ENCODE results near the gene C1orf159.
"Not testable (repeated sequence)": the region's sequence is repeated elsewhere in the genome, so short reads cannot be mapped to it uniquely, and the experiment has no call there.

The C1orf159 gene

GRCh38 chr1:1157426-1157913 lies 41.6 kb upstream of the C1orf159 start:
- Histone ChIP-seq H3K4me3 (ENCODE audit: low read length) (peak overlapping the region; percentile 46), H3K36me3 (ENCODE audit: control insufficient read depth, insufficient read depth, low read length) (no peaks in the 10 kb centered on the region), H3K9ac (ENCODE audit: low read length) (peak overlapping the region; percentile 98), H3K4me1 (ENCODE audit: control insufficient read depth, insufficient read depth, low read length) (peaks cover 54% of the 10 kb centered on the region), H3K9me3 (ENCODE audit: control insufficient read depth, low read length) (no peaks in the 10 kb centered on the region), H3K27me3 (ENCODE audit: control insufficient read depth, insufficient read depth, low read length) (no peaks in the 10 kb centered on the region)

GRCh38 chr1:1157033-1157365 lies 41.1 kb upstream of the C1orf159 start:
- Histone ChIP-seq H3K4me1 (ENCODE audit: control insufficient read depth, insufficient read depth, low read length) (peaks cover 50% of the 10 kb centered on the region), H3K36me3 (ENCODE audit: control insufficient read depth, insufficient read depth, low read length) (no peaks in the 10 kb centered on the region), H3K9ac (ENCODE audit: low read length) (no peak overlapping the region), H3K27me3 (ENCODE audit: control insufficient read depth, insufficient read depth, low read length) (no peaks in the 10 kb centered on the region), H3K9me3 (ENCODE audit: control insufficient read depth, low read length) (no peaks in the 10 kb centered on the region), H3K4me3 (ENCODE audit: low read length) (no peak overlapping the region)

- H3K36me3 ChIP-seq (ENCODE audit: control insufficient read depth, insufficient read depth, low read length) = no peaks in the 10 kb centered on the region
- no peak overlapping the region for H3K9ac ChIP-seq (ENCODE audit: low read length)
- no peaks in the 10 kb centered on the region for H3K27me3 ChIP-seq (ENCODE audit: control insufficient read depth, insufficient read depth, low read length)
- H3K4me3 ChIP-seq (ENCODE audit: low read length) = no peak overlapping the region
- peaks cover 46% of the 10 kb centered on the region for H3K4me1 ChIP-seq (ENCODE audit: control insufficient read depth, insufficient read depth, low read length)
- H3K9me3 ChIP-seq (ENCODE audit: control insufficient read depth, low read length) = no peaks in the 10 kb centered on the region
Measured at GRCh38 chr1:1156140-1157032, 40.5 kb upstream of the C1orf159 start.

GRCh38 chr1:1155258-1155657 lies 39.4 kb upstream of the C1orf159 start:
- H3K9ac ChIP-seq (ENCODE audit: low read length) = no peak overlapping the region
- no peak overlapping the region for H3K4me3 ChIP-seq (ENCODE audit: low read length)
- H3K27me3 ChIP-seq (ENCODE audit: control insufficient read depth, insufficient read depth, low read length) = no peaks in the 10 kb centered on the region
- H3K36me3 ChIP-seq (ENCODE audit: control insufficient read depth, insufficient read depth, low read length) = no peaks in the 10 kb centered on the region
- H3K9me3 ChIP-seq (ENCODE audit: control insufficient read depth, low read length) = no peaks in the 10 kb centered on the region
- peaks cover 46% of the 10 kb centered on the region for H3K4me1 ChIP-seq (ENCODE audit: control insufficient read depth, insufficient read depth, low read length)

- no peaks in the 10 kb centered on the region for H3K36me3 ChIP-seq (ENCODE audit: control insufficient read depth, insufficient read depth, low read length)
- H3K27me3 ChIP-seq (ENCODE audit: control insufficient read depth, insufficient read depth, low read length) = no peaks in the 10 kb centered on the region
- H3K4me1 ChIP-seq (ENCODE audit: control insufficient read depth, insufficient read depth, low read length) = peaks cover 46% of the 10 kb centered on the region
- no peak overlapping the region for H3K4me3 ChIP-seq (ENCODE audit: low read length)
- no peak overlapping the region for H3K9ac ChIP-seq (ENCODE audit: low read length)
- H3K9me3 ChIP-seq (ENCODE audit: control insufficient read depth, low read length) = no peaks in the 10 kb centered on the region
Measured at GRCh38 chr1:1153874-1154273, 38.0 kb upstream of the C1orf159 start.

- H3K9me3 ChIP-seq (ENCODE audit: control insufficient read depth, low read length); H3K9ac ChIP-seq (ENCODE audit: low read length); H3K36me3 ChIP-seq (ENCODE audit: control insufficient read depth, insufficient read depth, low read length); H3K4me3 ChIP-seq (ENCODE audit: low read length); H3K27me3 ChIP-seq (ENCODE audit: control insufficient read depth, insufficient read depth, low read length): not testable (repeated sequence)
- H3K4me1 ChIP-seq (ENCODE audit: control insufficient read depth, insufficient read depth, low read length) = peaks cover 46% of the 10 kb centered on the region
Measured at GRCh38 chr1:1153215-1153614, 37.3 kb upstream of the C1orf159 start.

- not testable (repeated sequence) for H3K9me3 ChIP-seq (ENCODE audit: control insufficient read depth, low read length); H3K36me3 ChIP-seq (ENCODE audit: control insufficient read depth, insufficient read depth, low read length); H3K9ac ChIP-seq (ENCODE audit: low read length); H3K27me3 ChIP-seq (ENCODE audit: control insufficient read depth, insufficient read depth, low read length); H3K4me3 ChIP-seq (ENCODE audit: low read length)
- H3K4me1 ChIP-seq (ENCODE audit: control insufficient read depth, insufficient read depth, low read length) = peaks cover 39% of the 10 kb centered on the region
Measured at GRCh38 chr1:1152431-1152830, 36.5 kb upstream of the C1orf159 start.

GRCh38 chr1:1151306-1151705 lies 35.4 kb upstream of the C1orf159 start:
- Histone ChIP-seq H3K9me3 (ENCODE audit: control insufficient read depth, low read length) (no peaks in the 10 kb centered on the region), H3K4me3 (ENCODE audit: low read length) (no peak overlapping the region), H3K9ac (ENCODE audit: low read length) (no peak overlapping the region), H3K36me3 (ENCODE audit: control insufficient read depth, insufficient read depth, low read length) (no peaks in the 10 kb centered on the region), H3K27me3 (ENCODE audit: control insufficient read depth, insufficient read depth, low read length) (no peaks in the 10 kb centered on the region), H3K4me1 (ENCODE audit: control insufficient read depth, insufficient read depth, low read length) (peaks cover 34% of the 10 kb centered on the region)

GRCh38 chr1:1150100-1150499 lies 34.2 kb upstream of the C1orf159 start:
- Histone ChIP-seq H3K36me3 (ENCODE audit: control insufficient read depth, insufficient read depth, low read length) (no peaks in the 10 kb centered on the region), H3K4me1 (ENCODE audit: control insufficient read depth, insufficient read depth, low read length) (peaks cover 43% of the 10 kb centered on the region), H3K27me3 (ENCODE audit: control insufficient read depth, insufficient read depth, low read length) (no peaks in the 10 kb centered on the region), H3K9me3 (ENCODE audit: control insufficient read depth, low read length) (no peaks in the 10 kb centered on the region), H3K4me3 (ENCODE audit: low read length) (no peak overlapping the region), H3K9ac (ENCODE audit: low read length) (peak overlapping the region; percentile 36)

- Histone ChIP-seq H3K4me1 (ENCODE audit: control insufficient read depth, insufficient read depth, low read length) (peaks cover 49% of the 10 kb centered on the region), H3K36me3 (ENCODE audit: control insufficient read depth, insufficient read depth, low read length) (no peaks in the 10 kb centered on the region), H3K4me3 (ENCODE audit: low read length) (no peak overlapping the region), H3K27me3 (ENCODE audit: control insufficient read depth, insufficient read depth, low read length) (no peaks in the 10 kb centered on the region), H3K9me3 (ENCODE audit: control insufficient read depth, low read length) (no peaks in the 10 kb centered on the region), H3K9ac (ENCODE audit: low read length) (peak overlapping the region; percentile 36)
Measured at GRCh38 chr1:1149416-1149815, 33.5 kb upstream of the C1orf159 start.

GRCh38 chr1:1148569-1148968 lies 32.7 kb upstream of the C1orf159 start:
- Histone ChIP-seq H3K9ac (ENCODE audit: low read length) (no peak overlapping the region), H3K27me3 (ENCODE audit: control insufficient read depth, insufficient read depth, low read length) (no peaks in the 10 kb centered on the region), H3K36me3 (ENCODE audit: control insufficient read depth, insufficient read depth, low read length) (no peaks in the 10 kb centered on the region), H3K9me3 (ENCODE audit: control insufficient read depth, low read length) (no peaks in the 10 kb centered on the region), H3K4me3 (ENCODE audit: low read length) (no peak overlapping the region), H3K4me1 (ENCODE audit: control insufficient read depth, insufficient read depth, low read length) (peaks cover 58% of the 10 kb centered on the region)

GRCh38 chr1:1148061-1148460 lies 32.2 kb upstream of the C1orf159 start:
- no peaks in the 10 kb centered on the region for H3K27me3 ChIP-seq (ENCODE audit: control insufficient read depth, insufficient read depth, low read length)
- no peaks in the 10 kb centered on the region for H3K36me3 ChIP-seq (ENCODE audit: control insufficient read depth, insufficient read depth, low read length)
- peaks cover 63% of the 10 kb centered on the region for H3K4me1 ChIP-seq (ENCODE audit: control insufficient read depth, insufficient read depth, low read length)
- H3K9ac ChIP-seq (ENCODE audit: low read length) = no peak overlapping the region
- H3K9me3 ChIP-seq (ENCODE audit: control insufficient read depth, low read length) = no peaks in the 10 kb centered on the region
- H3K4me3 ChIP-seq (ENCODE audit: low read length) = no peak overlapping the region
